ENCODE measurements around the gene TIMELESS.
A peak's percentile ranks its signal among the peaks of the same experiment; 100 is the strongest.

Gene TIMELESS

DNA sequence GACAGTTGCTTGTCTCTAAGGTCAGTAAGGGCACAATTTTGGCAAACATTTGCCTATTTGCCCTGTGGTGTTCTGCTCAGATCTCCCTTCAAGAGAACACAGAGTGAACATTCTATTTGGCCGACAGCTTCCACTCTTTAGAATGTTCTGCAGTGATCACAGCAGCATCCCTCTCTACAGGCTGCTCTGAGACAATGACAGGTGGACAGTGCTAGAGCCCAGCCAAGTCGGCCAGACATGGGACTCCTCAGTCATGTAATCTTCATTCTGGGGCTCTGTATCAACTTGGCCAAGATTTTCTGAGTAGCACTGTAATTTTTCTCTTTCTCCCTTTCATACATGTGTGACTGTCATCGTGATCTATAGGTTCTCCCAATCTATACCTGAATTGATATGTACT is 34.8 kb downstream of the TIMELESS start:
- H2AFZ ChIP-seq (ENCODE audit: low read depth, low read length) = no peak overlapping the region
- no peak overlapping the region for H2BK5ac ChIP-seq (ENCODE audit: low read depth, low read length, poor library complexity, severe bottlenecking)
- H3K4me2 ChIP-seq (ENCODE audit: low read length, poor library complexity, severe bottlenecking) = no peak overlapping the region
- no peak overlapping the region for H4K8ac ChIP-seq (ENCODE audit: low read length)
- no peak overlapping the region for H2AK5ac ChIP-seq (ENCODE audit: low read length, severe bottlenecking)
- 90% methylated on average over 2 of the region's 3 CpGs for WGBS
- no peak overlapping the region for H3K4me3 ChIP-seq (ENCODE audit: insufficient read depth in 1 of 2, low read depth in 1 of 2, low read length in 2 of 2)
- H4K91ac ChIP-seq (ENCODE audit: low read length) = no peak overlapping the region
- no peaks in the 10 kb centered on the region for H3K9me3 ChIP-seq (ENCODE audit: control insufficient read depth, low read length)
- no peak overlapping the region for H3K4ac ChIP-seq (ENCODE audit: low read depth in 1 of 2, low read length in 2 of 2)
- H3K14ac ChIP-seq (ENCODE audit: low read length in 2 of 2) = no peak overlapping the region
- no peak overlapping the region for H2BK120ac ChIP-seq (ENCODE audit: low read depth, low read length)
- H3K27me3 ChIP-seq (ENCODE audit: control insufficient read depth in 1 of 2, insufficient read depth in 1 of 2, low read length in 2 of 2) = no peaks in the 10 kb centered on the region
- H3K23ac ChIP-seq (ENCODE audit: low read length in 2 of 2) = no peak overlapping the region
- H2BK12ac ChIP-seq (ENCODE audit: low read length in 2 of 2) = no peak overlapping the region
- no peaks in the 10 kb centered on the region for H3K79me1 ChIP-seq (replicated peaks; ENCODE audit: low read length, poor library complexity, severe bottlenecking)
- no peak overlapping the region for H2BK15ac ChIP-seq (ENCODE audit: low read depth, poor library complexity, severe bottlenecking)
- H3K27ac ChIP-seq (ENCODE audit: low read length, poor library complexity, severe bottlenecking) = no peak overlapping the region
- H3K4me1 ChIP-seq (ENCODE audit: control insufficient read depth, insufficient read depth, low read depth, low read length) = no peaks in the 10 kb centered on the region
- H3K18ac ChIP-seq (ENCODE audit: low read depth in 1 of 2, low read length in 2 of 2) = no peak overlapping the region
- peaks cover 8 to 24% of the 10 kb centered on the region in 2 experiments for H3K36me3 ChIP-seq (ENCODE audit: control insufficient read depth in 1 of 2, insufficient read depth in 2 of 2, low read depth in 1 of 2, low read length in 2 of 2)
- no peak for DNase-seq
- H3K9ac ChIP-seq (ENCODE audit: low read length) = no peak overlapping the region

DNA sequence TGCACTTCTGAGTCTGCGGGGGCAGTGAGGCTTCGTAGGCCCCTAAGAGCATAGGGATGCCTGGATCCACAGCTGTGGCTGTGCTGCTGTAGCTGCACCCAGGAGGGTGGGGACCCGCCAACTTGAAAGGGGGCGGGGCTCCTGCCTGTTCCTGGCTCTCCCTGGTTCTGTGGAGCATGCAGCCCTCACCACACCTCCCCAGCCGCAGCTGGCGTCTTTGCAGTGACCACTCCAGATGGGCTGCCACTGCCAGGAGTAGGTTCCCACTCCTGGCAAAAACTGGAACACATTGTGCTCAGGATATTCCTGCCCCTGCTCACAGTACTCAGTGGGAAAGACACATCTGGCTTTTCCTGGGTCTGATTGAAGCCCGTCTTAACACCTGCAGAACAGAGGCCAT is 35.8 kb downstream of the TIMELESS start:
- no peak for DNase-seq
- H3K9me3 ChIP-seq (ENCODE audit: control insufficient read depth, low read length) = no peaks in the 10 kb centered on the region
- no peaks in the 10 kb centered on the region for H3K79me1 ChIP-seq (replicated peaks; ENCODE audit: low read length, poor library complexity, severe bottlenecking)
- H3K4me2 ChIP-seq (ENCODE audit: low read length, poor library complexity, severe bottlenecking) = no peak overlapping the region
- no peaks in the 10 kb centered on the region for H3K27me3 ChIP-seq (ENCODE audit: control insufficient read depth in 1 of 2, insufficient read depth in 1 of 2, low read length in 2 of 2)
- no peak overlapping the region for H3K18ac ChIP-seq (ENCODE audit: low read depth in 1 of 2, low read length in 2 of 2)
- no peak overlapping the region for H3K4ac ChIP-seq (ENCODE audit: low read depth in 1 of 2, low read length in 2 of 2)
- H3K4me1 ChIP-seq (ENCODE audit: control insufficient read depth, insufficient read depth, low read depth, low read length) = no peaks in the 10 kb centered on the region
- no peak overlapping the region for H2BK15ac ChIP-seq (ENCODE audit: low read depth, poor library complexity, severe bottlenecking)
- no peak overlapping the region for H2AK5ac ChIP-seq (ENCODE audit: low read length, severe bottlenecking)
- H3K9ac ChIP-seq (ENCODE audit: low read length) = no peak overlapping the region
- H3K14ac ChIP-seq (ENCODE audit: low read length in 2 of 2) = no peak overlapping the region
- H2BK120ac ChIP-seq (ENCODE audit: low read depth, low read length) = no peak overlapping the region
- no peak overlapping the region for H2BK12ac ChIP-seq (ENCODE audit: low read length in 2 of 2)
- no peak overlapping the region for H4K8ac ChIP-seq (ENCODE audit: low read length)
- 94% methylated on average over 6 of the region's 7 CpGs for whole genome bisulfite sequencing
- no peak overlapping the region for H3K23ac ChIP-seq (ENCODE audit: low read length in 2 of 2)
- H4K91ac ChIP-seq (ENCODE audit: low read length) = no peak overlapping the region
- no peak overlapping the region for H3K4me3 ChIP-seq (ENCODE audit: insufficient read depth in 1 of 2, low read depth in 1 of 2, low read length in 2 of 2)
- no peak overlapping the region for H2AFZ ChIP-seq (ENCODE audit: low read depth, low read length)
- H2BK5ac ChIP-seq (ENCODE audit: low read depth, low read length, poor library complexity, severe bottlenecking) = no peak overlapping the region
- peaks cover 5 to 19% of the 10 kb centered on the region in 2 experiments for H3K36me3 ChIP-seq (ENCODE audit: control insufficient read depth in 1 of 2, insufficient read depth in 2 of 2, low read depth in 1 of 2, low read length in 2 of 2)
- no peak overlapping the region for H3K27ac ChIP-seq (ENCODE audit: low read length, poor library complexity, severe bottlenecking)

DNA sequence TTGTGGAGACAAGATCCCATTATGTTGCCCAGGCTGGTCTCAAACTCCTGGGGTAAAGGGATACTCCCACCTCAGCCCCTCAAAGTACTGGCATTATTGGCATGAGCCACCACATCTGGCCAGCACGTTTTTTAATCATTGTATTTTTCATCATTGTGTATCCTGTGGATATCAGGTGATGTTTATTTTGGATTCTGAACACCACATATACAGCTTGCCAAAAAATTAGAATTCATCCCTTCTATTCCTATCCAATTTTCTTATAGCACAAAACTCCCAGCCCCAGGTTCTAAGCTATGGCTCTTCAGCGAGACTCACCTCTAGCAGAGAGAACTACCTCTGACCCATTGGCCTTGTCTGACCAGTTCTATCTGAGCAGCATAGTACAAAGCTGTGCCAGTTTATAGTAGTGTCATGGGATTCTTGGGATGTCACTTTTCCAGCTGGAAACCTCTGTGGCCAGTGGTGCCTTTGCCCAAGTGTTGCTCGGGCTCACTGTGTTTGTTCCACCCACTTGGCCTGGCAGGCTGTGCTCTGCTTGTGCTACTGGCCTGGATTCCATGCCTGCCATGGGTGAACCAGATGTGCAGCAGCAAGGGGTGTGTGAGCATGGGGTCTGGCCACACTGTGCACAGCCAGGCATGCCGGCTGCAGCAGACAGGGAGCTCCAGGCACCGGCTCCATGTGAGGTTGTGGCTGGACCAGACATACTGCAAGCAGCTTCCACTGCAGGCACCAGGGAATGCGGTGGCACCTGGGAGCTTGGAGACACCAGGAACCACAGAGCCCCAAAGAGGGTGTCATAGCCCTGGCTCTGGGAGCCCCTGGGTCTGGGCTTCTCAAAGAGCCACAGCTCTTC is 37.2 kb downstream of the TIMELESS start:
- no peak overlapping the region for H3K27ac ChIP-seq (ENCODE audit: low read length, poor library complexity, severe bottlenecking)
- H3K4me3 ChIP-seq (ENCODE audit: insufficient read depth in 1 of 2, low read depth in 1 of 2, low read length in 2 of 2) = no peak overlapping the region
- no peaks in the 10 kb centered on the region for H3K79me1 ChIP-seq (replicated peaks; ENCODE audit: low read length, poor library complexity, severe bottlenecking)
- WGBS = 96% methylated on average over 5 of the region's 6 CpGs
- no peak overlapping the region for H3K9ac ChIP-seq (ENCODE audit: low read length)
- H4K8ac ChIP-seq (ENCODE audit: low read length) = no peak overlapping the region
- no peak overlapping the region for H3K14ac ChIP-seq (ENCODE audit: low read length in 2 of 2)
- H3K4me2 ChIP-seq (ENCODE audit: low read length, poor library complexity, severe bottlenecking) = no peak overlapping the region
- H3K18ac ChIP-seq (ENCODE audit: low read depth in 1 of 2, low read length in 2 of 2) = no peak overlapping the region
- no peak overlapping the region for H2AK5ac ChIP-seq (ENCODE audit: low read length, severe bottlenecking)
- H2BK12ac ChIP-seq (ENCODE audit: low read length in 2 of 2) = no peak overlapping the region
- no peak overlapping the region for H3K23ac ChIP-seq (ENCODE audit: low read length in 2 of 2)
- no peak overlapping the region for H2AFZ ChIP-seq (ENCODE audit: low read depth, low read length)
- H2BK120ac ChIP-seq (ENCODE audit: low read depth, low read length) = no peak overlapping the region
- H3K27me3 ChIP-seq (ENCODE audit: control insufficient read depth in 1 of 2, insufficient read depth in 1 of 2, low read length in 2 of 2) = no peaks in the 10 kb centered on the region
- DNase-seq = no peak
- no peak overlapping the region for H2BK5ac ChIP-seq (ENCODE audit: low read depth, low read length, poor library complexity, severe bottlenecking)
- H2BK15ac ChIP-seq (ENCODE audit: low read depth, poor library complexity, severe bottlenecking) = peak overlapping the region; percentile 16
- H3K36me3 ChIP-seq (ENCODE audit: control insufficient read depth in 1 of 2, insufficient read depth in 2 of 2, low read depth in 1 of 2, low read length in 2 of 2) = peaks cover 0 to 13% of the 10 kb centered on the region in 2 experiments
- no peak overlapping the region for H4K91ac ChIP-seq (ENCODE audit: low read length)
- H3K4ac ChIP-seq (ENCODE audit: low read depth in 1 of 2, low read length in 2 of 2) = no peak overlapping the region
- H3K9me3 ChIP-seq (ENCODE audit: control insufficient read depth, low read length) = no peaks in the 10 kb centered on the region
- no peaks in the 10 kb centered on the region for H3K4me1 ChIP-seq (ENCODE audit: control insufficient read depth, insufficient read depth, low read depth, low read length)

DNA sequence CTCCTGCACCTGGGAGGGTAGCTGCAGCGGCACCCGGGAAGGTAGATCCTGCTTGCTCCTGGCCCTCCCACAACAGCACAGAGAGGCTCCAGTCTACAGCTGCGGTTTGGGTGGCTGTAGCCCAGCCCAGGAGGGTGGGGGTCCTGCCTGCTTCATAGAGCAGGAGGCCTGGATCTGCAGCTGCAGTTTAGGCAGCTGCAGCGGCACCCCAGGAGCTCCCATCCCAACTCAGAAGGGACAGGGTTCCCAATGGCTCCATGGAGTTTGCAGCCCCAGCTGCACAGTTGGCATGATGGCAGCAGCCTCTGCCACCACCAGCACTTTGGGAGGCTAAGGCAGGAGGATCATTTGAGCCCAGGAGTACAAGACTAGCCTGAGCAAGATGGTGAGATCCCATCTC is 38.5 kb downstream of the TIMELESS start:
- H3K36me3 ChIP-seq (ENCODE audit: control insufficient read depth in 1 of 2, insufficient read depth in 2 of 2, low read depth in 1 of 2, low read length in 2 of 2) = peaks cover 0 to 13% of the 10 kb centered on the region in 2 experiments
- no peak overlapping the region for H2AFZ ChIP-seq (ENCODE audit: low read depth, low read length)
- H4K8ac ChIP-seq (ENCODE audit: low read length) = no peak overlapping the region
- 94% methylated on average over 4 of the region's 4 CpGs for WGBS
- H3K4ac ChIP-seq (ENCODE audit: low read depth in 1 of 2, low read length in 2 of 2) = no peak overlapping the region
- H3K9me3 ChIP-seq (ENCODE audit: control insufficient read depth, low read length) = no peaks in the 10 kb centered on the region
- H3K4me3 ChIP-seq (ENCODE audit: insufficient read depth in 1 of 2, low read depth in 1 of 2, low read length in 2 of 2) = no peak overlapping the region
- H2AK5ac ChIP-seq (ENCODE audit: low read length, severe bottlenecking) = no peak overlapping the region
- no peak overlapping the region for H3K23ac ChIP-seq (ENCODE audit: low read length in 2 of 2)
- DNase-seq = no peak
- H2BK120ac ChIP-seq (ENCODE audit: low read depth, low read length) = no peak overlapping the region
- no peak overlapping the region for H2BK15ac ChIP-seq (ENCODE audit: low read depth, poor library complexity, severe bottlenecking)
- H2BK5ac ChIP-seq (ENCODE audit: low read depth, low read length, poor library complexity, severe bottlenecking) = no peak overlapping the region
- no peaks in the 10 kb centered on the region for H3K4me1 ChIP-seq (ENCODE audit: control insufficient read depth, insufficient read depth, low read depth, low read length)
- no peak overlapping the region for H2BK12ac ChIP-seq (ENCODE audit: low read length in 2 of 2)
- H3K14ac ChIP-seq (ENCODE audit: low read length in 2 of 2) = no peak overlapping the region
- H3K9ac ChIP-seq (ENCODE audit: low read length) = no peak overlapping the region
- no peaks in the 10 kb centered on the region for H3K27me3 ChIP-seq (ENCODE audit: control insufficient read depth in 1 of 2, insufficient read depth in 1 of 2, low read length in 2 of 2)
- H4K91ac ChIP-seq (ENCODE audit: low read length) = peak overlapping the region; percentile 11
- no peak overlapping the region for H3K4me2 ChIP-seq (ENCODE audit: low read length, poor library complexity, severe bottlenecking)
- no peak overlapping the region for H3K27ac ChIP-seq (ENCODE audit: low read length, poor library complexity, severe bottlenecking)
- no peaks in the 10 kb centered on the region for H3K79me1 ChIP-seq (replicated peaks; ENCODE audit: low read length, poor library complexity, severe bottlenecking)
- no peak overlapping the region for H3K18ac ChIP-seq (ENCODE audit: low read depth in 1 of 2, low read length in 2 of 2)

Measured in mesenchymal stem cell (in vitro differentiated cells and primary cell).